WTC11 (cell line): ENCODE results near the gene YPEL1. TPM values are rescaled to one million over a fixed set of nuclear protein-coding genes. Genes with fewer than 3 reads are reported as not detected.

Experiments used
- ATAC-seq: fragments of 200-7000 bp; cut with Tn5 transposase; 2 replicates; pipeline ENCODE4 v1.10.0; 2021; ENCODE audit warnings: mild to moderate bottlenecking, moderate library complexity
- Bru-seq: library from RNA; stranded (reverse); fragments of 400-500 nt; gene quantifications from one replicate; lab custom pipeline; 2021; lab: Mats Ljungman, UMichigan
- CTCF ChIA-PET: fragments of 300-600 bp; sonication (Branson Sonifier 250); formaldehyde crosslinking; loops from one replicate; lab custom pipeline; 2021; ENCODE audit warnings: antibody characterized with exemption; lab: Charles Lee
- POLR2A ChIA-PET: fragments of 350-600 bp; sonication (Branson Sonifier 250); formaldehyde crosslinking; loops from one replicate; lab custom pipeline; 2021; ENCODE audit warnings: antibody characterized with exemption; lab: Charles Lee
- DNase-seq: peaks from one replicate; pipeline ENCODE4 v3.0.0; 2021; ENCODE audit warnings: low spot score
- H3K27ac Mint-ChIP-seq: 2 replicates; pipeline ENCODE4 v1.8.0; 2021; ENCODE audit warnings: mixed read lengths
- H3K27me3 Mint-ChIP-seq: 2 replicates; pipeline ENCODE4 v1.8.0; 2021; ENCODE audit warnings: low read depth, mild to moderate bottlenecking, moderate library complexity, mixed read lengths
- H3K36me3 Mint-ChIP-seq: 2 replicates; pipeline ENCODE4 v1.8.0; 2021; ENCODE audit warnings: mixed read lengths
- H3K4me1 Mint-ChIP-seq: 2 replicates; pipeline ENCODE4 v1.8.0; 2022; ENCODE audit warnings: mixed read lengths
- H3K4me3 Mint-ChIP-seq: 2 replicates; pipeline ENCODE4 v1.8.0; 2021; ENCODE audit warnings: mild to moderate bottlenecking, moderate library complexity, mixed read lengths
- H3K9me3 Mint-ChIP-seq: 2 replicates; pipeline ENCODE4 v1.8.0; 2021; ENCODE audit warnings: mixed read lengths
- ARID4B ChIP-seq: sonication (generic); formaldehyde crosslinking; IDR thresholded peaks from 2 replicates; pipeline ENCODE4 v1.8.0; 2023; ENCODE audit warnings: missing genetic modification reagents, mild to moderate bottlenecking, borderline replicate concordance
- ATF1 ChIP-seq: sonication (generic); formaldehyde crosslinking; IDR thresholded peaks from 2 replicates; pipeline ENCODE4 v1.8.1; 2023; ENCODE audit warnings: mild to moderate bottlenecking, moderate library complexity, missing genetic modification reagents
- ATF2 ChIP-seq: sonication (generic); formaldehyde crosslinking; IDR thresholded peaks from 2 replicates; pipeline ENCODE4 v1.8.1; 2022; ENCODE audit warnings: low read depth, missing genetic modification reagents, borderline replicate concordance
- ATF3 ChIP-seq: sonication (generic); formaldehyde crosslinking; conservative IDR thresholded peaks from 2 replicates; pipeline ENCODE4 v1.8.1; 2022; ENCODE audit warnings: mild to moderate bottlenecking, missing genetic modification reagents
- CREM ChIP-seq: sonication (generic); formaldehyde crosslinking; IDR thresholded peaks from 2 replicates; pipeline ENCODE4 v1.8.1; 2022; ENCODE audit warnings: mild to moderate bottlenecking, missing genetic modification reagents, moderate library complexity
- E2F5 ChIP-seq: sonication (generic); formaldehyde crosslinking; IDR thresholded peaks from 2 replicates; pipeline ENCODE4 v1.8.1; 2022; ENCODE audit warnings: mild to moderate bottlenecking, moderate library complexity, missing genetic modification reagents
- ESRRA ChIP-seq: sonication (generic); formaldehyde crosslinking; IDR thresholded peaks from 2 replicates; pipeline ENCODE4 v1.8.1; 2022; ENCODE audit warnings: mild to moderate bottlenecking, missing genetic modification reagents, borderline replicate concordance
- FOXK1 ChIP-seq: sonication (generic); formaldehyde crosslinking; IDR thresholded peaks from 2 replicates; pipeline ENCODE4 v1.8.0; 2022; ENCODE audit warnings: mild to moderate bottlenecking, moderate library complexity, missing genetic modification reagents
- FOXP1 ChIP-seq: sonication (generic); formaldehyde crosslinking; IDR thresholded peaks from 2 replicates; pipeline ENCODE4 v1.8.0; 2022; ENCODE audit warnings: missing genetic modification reagents, mild to moderate bottlenecking, moderate library complexity, borderline replicate concordance
- KAT7 ChIP-seq: sonication (generic); formaldehyde crosslinking; IDR thresholded peaks from 2 replicates; pipeline ENCODE4 v1.8.1; 2023; ENCODE audit warnings: missing genetic modification reagents, mild to moderate bottlenecking, borderline replicate concordance
- MAX ChIP-seq: sonication (generic); formaldehyde crosslinking; IDR thresholded peaks from 2 replicates; pipeline ENCODE4 v1.8.0; 2022; ENCODE audit warnings: mild to moderate bottlenecking, missing genetic modification reagents
- NFE2L1 ChIP-seq: sonication (generic); formaldehyde crosslinking; IDR thresholded peaks from 2 replicates; pipeline ENCODE4 v1.8.1; 2023; ENCODE audit warnings: missing genetic modification reagents
- NFYB ChIP-seq: sonication (generic); formaldehyde crosslinking; conservative IDR thresholded peaks from 2 replicates; pipeline ENCODE4 v1.8.0; 2022; ENCODE audit warnings: low read depth, missing genetic modification reagents
- PRRX2 ChIP-seq: fragments of 250-450 bp; sonication (Bioruptor Pico); IDR thresholded peaks from 2 replicates; pipeline ENCODE4 v1.8.0; 2021; ENCODE audit warnings: mild to moderate bottlenecking
- RELA ChIP-seq: sonication (generic); formaldehyde crosslinking; IDR thresholded peaks from 2 replicates; pipeline ENCODE4 v1.8.1; 2022; ENCODE audit warnings: missing genetic modification reagents, mild to moderate bottlenecking, borderline replicate concordance
- RORB ChIP-seq: fragments of 250-450 bp; sonication (Bioruptor Pico); IDR thresholded peaks from 2 replicates; pipeline ENCODE4 v1.9.0; 2021; ENCODE audit warnings: mild to moderate bottlenecking
- TEAD1 ChIP-seq: sonication (generic); formaldehyde crosslinking; IDR thresholded peaks from 2 replicates; pipeline ENCODE4 v1.8.0; 2022; ENCODE audit warnings: mild to moderate bottlenecking, missing genetic modification reagents
- ZNF317 ChIP-seq: sonication (generic); formaldehyde crosslinking; IDR thresholded peaks from 2 replicates; pipeline ENCODE4 v1.8.1; 2023; ENCODE audit warnings: low read depth, mild to moderate bottlenecking, moderate library complexity, missing genetic modification reagents, borderline replicate concordance
- ZNF416 ChIP-seq: fragments of 250-450 bp; sonication (Bioruptor Pico); IDR thresholded peaks from 2 replicates; pipeline ENCODE4 v1.9.0; 2021; ENCODE audit warnings: mild to moderate bottlenecking, inconsistent platforms
- ZNF532 ChIP-seq: fragments of 250-450 bp; sonication (Bioruptor Pico); IDR thresholded peaks from 2 replicates; pipeline ENCODE4 v1.9.0; 2021; ENCODE audit warnings: mild to moderate bottlenecking, borderline replicate concordance
- long read RNA-seq, 3 experiments: library from RNA in 1 of 3; library from capped mRNA in 1 of 3; library from polyadenylated mRNA in 1 of 3; unstranded in 2 of 3; stranded (forward) in 1 of 3; transcript quantifications; one replicate each; pipeline ENCODE4 v2.0.0, GENCODE V29; 2021
- total RNA-seq: library from RNA; stranded (reverse); gene quantifications from 3 replicates; pipeline ENCODE4 v1.2.3, GENCODE V29; 2021

YPEL1 gene
- total RNA-seq: 7.7 to 17.7 TPM (median 15.5 TPM) in 3 replicates
- percentile 62 among the genes with signal in this experiment for Bru-seq, nascent RNA
- long read RNA-seq, experiment 1, full-length matches to known transcripts: 21 of 37 reads
- long read RNA-seq, experiment 1, partial matches to known transcripts: 5 of 37 reads
- long read RNA-seq, experiment 1, other reads (novel, unspliced or antisense): 11 of 37 reads
- long read RNA-seq, experiment 2, partial matches to known transcripts: 0 of 12 reads
- long read RNA-seq, experiment 2, other reads (novel, unspliced or antisense): 12 of 12 reads
- long read RNA-seq, experiment 3: 0 reads

GRCh38 chr22:21735200-21736083, at the start of gene YPEL1:
YPEL1 (minus strand) TSS chr22:21735794; CDS start chr22:21710744, 25,050 bp downstream.
- no peaks in the 10 kb centered on the region for H3K9me3 Mint-ChIP-seq
- peak; percentile 97 for DNase-seq
- ChIA-PET CTCF (interaction anchor here (0.6 to 2.0 kb wide), 11 partner anchors 9 to 217 kb away, joined by 3 to 11 read pairs (median 4); partner anchors contain the start of genes MAPK1, PPM1F and SDF2L1), POLR2A (interaction anchor here (0.6 to 1.3 kb wide), 3 partner anchors 77 to 197 kb away, joined by 3 to 6 read pairs (median 5); no protein-coding TSS in a partner anchor)
- H3K36me3 Mint-ChIP-seq: no peaks in the 10 kb centered on the region
- peak within 1 kb of the TSS; percentile 85 for H3K4me3 Mint-ChIP-seq
- H3K27me3 Mint-ChIP-seq: peaks cover 56% of the 10 kb centered on the region
- peak; percentile 92 for ATAC-seq
- H3K4me1 Mint-ChIP-seq: peaks cover 17% of the 10 kb centered on the region
- peak within 1 kb of the TSS; percentile 47 for H3K27ac Mint-ChIP-seq
- no peak for TF ChIP-seq ATF1 (CRISPR knock-in tag)
- TF ChIP-seq RORB (CRISPR knock-in tag): no peak
- TF ChIP-seq NFE2L1 (CRISPR knock-in tag): peak; percentile 97; the same call in 1 of the 2 replicates
- TF ChIP-seq FOXK1 (CRISPR knock-in tag): peak; percentile 68
- no peak for TF ChIP-seq ATF3 (CRISPR knock-in tag)
- TF ChIP-seq NFYB (CRISPR knock-in tag): peak; percentile 99
- TF ChIP-seq KAT7: peak; percentile 69; the same call in 1 of the 2 replicates
- peak; percentile 91 for TF ChIP-seq FOXP1 (CRISPR knock-in tag)
- TF ChIP-seq MAX (CRISPR knock-in tag): peak; percentile 79; the same call in 1 of the 2 replicates
- TF ChIP-seq E2F5 (CRISPR knock-in tag): peak; percentile 23; the same call in 1 of the 2 replicates
- TF ChIP-seq ATF2 (CRISPR knock-in tag): no peak
- 0 out of 2 replicates have a peak, but pooled peaks have one; percentile 17 for TF ChIP-seq ESRRA (CRISPR knock-in tag)
- no peak for TF ChIP-seq ZNF532
- no peak for TF ChIP-seq ZNF317
- peak; percentile 86; the same call in 1 of the 2 replicates for TF ChIP-seq ZNF416 (CRISPR knock-in tag)
- TF ChIP-seq PRRX2 (CRISPR knock-in tag): no peak
- TF ChIP-seq CREM (CRISPR knock-in tag): 0 out of 2 replicates have a peak, but pooled peaks have one; percentile 1
- TF ChIP-seq TEAD1: peak; percentile 62; the same call in 1 of the 2 replicates
- 0 out of 2 replicates have a peak, but pooled peaks have one; percentile 44 for TF ChIP-seq ARID4B
- no peak; the same call in 1 of the 2 replicates for TF ChIP-seq RELA (CRISPR knock-in tag)
